ENCODE results near the gene ADSS1.

Gene ADSS1

DNA sequence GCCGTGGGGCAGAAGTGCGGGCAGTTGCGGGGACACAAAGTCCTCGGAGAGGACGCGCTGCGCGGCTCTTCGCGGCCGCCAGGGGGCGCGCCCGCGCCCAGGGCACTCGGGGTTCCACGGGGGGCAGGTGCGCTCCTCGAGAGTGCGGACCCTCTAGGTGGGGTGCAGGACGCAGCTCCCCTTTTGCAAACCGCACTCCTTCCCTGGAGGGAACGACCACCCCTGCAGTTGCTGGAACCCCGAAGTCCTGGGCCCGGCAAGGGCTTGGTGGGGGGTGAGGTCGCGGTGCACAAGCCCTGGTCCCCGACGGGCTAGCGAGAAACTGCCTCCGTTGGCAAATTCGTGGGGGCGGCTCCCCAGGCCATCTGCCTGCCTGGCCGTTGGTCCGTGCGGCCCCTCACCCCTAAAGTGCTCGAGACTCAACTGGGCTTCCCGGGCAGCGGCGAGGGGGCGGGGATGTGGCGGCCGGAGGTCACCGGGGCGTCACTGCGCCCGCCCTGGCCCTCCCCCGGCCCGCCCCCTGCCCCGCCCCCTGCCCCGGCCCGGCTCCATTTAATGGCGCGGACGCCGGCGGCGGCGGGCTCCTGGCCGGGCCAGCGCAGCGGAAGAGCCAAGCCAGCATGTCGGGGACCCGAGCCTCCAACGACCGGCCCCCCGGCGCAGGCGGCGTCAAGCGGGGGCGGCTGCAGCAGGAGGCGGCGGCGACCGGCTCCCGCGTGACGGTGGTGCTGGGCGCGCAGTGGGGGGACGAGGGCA is at the start of gene ADSS1:
Gene ADSS1, plus strand, starts transcription at position 579 of the 756 bp plus-strand sequence. Its CDS starts 42 bp downstream, at position 621.
- DNase-seq = peak; percentile 66

DNA sequence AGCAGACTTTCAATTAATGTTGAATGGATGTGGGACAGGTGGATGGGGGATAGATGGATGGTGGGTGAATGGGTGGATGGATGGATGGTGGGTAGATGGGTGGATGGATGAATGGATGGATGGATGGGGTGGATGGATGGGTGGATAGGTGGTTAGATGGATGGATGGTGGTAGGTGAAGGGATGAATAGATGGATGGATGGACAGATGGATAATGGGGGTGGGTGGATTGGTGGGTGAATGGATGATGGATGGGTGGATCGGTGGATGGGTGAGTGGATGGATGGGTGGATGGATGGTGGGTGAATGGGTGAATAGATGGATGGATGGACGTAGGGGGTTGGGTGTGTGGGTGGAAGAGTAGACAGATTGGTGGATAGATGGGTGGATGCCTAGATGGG is 48.6 kb upstream of the ADSS1 start:
- DNase-seq = no peak

DNA sequence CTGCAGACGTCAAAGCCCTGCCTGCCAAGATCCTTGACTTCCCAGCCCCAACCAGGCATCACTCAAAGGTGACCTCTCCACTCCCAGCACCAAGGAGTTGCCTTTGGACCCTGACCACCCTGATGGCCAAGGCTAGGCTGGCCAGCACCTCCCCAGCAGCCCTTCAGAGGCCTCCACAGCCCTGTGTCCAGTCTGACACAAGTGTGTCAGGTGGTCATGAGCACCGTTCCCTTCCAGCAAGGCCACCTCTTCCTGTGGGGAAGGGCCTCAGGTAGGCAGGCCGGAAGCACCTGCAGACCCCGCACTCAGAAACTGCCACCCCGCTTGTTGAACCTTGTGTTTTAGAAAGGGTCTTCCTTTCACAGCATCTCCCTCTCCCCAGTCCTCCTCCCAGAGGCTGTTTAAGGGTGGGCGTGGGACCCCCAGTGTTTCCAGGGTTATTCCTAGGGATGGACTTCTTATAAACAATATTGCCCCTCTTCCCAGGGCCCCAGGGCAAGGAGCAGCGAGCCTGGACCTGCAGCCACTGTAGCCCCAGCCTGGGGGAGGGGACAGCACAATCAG is 47.8 kb upstream of the ADSS1 start:
- DNase-seq = no peak

DNA sequence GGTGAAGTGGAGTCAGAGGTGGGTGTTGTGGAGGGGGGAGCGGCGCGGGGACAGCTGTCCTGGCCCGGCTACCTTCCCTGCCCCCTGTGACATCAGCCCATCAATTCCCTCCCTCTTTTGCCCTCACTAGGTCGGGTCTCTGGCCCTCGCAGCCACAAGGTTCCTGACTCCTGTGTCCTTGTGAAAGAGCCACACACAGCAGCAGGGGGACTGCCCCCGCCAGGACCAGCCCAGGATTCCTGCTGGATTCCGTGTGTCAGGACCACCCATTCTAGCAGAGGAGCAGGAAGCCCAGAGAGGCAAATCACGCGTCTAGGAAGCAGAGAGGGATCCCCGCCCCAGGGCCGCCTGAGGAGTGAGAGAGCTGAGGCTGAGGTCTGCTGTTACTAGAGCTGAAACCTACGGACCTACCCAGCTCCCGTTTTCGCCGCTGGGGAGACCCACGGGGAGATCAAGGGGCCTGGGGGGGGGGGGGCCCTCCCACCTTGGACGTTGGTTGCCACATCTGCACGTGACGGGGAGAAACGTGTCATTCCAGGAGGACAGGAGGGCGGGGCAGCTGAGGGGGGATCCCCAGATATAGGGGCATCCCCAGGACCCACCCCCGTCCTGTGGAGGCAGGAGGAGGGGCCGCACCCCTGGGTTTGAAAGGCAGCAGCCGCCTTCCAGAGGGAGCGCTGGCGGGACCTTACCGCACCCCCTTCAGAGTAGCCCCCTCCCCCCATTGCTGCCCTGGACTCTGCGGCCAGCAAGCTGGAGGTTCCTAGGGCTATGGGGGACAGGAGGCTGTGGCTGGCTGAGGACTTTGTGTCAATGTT is 47.1 kb upstream of the ADSS1 start:
- peak; percentile 69 for DNase-seq

DNA sequence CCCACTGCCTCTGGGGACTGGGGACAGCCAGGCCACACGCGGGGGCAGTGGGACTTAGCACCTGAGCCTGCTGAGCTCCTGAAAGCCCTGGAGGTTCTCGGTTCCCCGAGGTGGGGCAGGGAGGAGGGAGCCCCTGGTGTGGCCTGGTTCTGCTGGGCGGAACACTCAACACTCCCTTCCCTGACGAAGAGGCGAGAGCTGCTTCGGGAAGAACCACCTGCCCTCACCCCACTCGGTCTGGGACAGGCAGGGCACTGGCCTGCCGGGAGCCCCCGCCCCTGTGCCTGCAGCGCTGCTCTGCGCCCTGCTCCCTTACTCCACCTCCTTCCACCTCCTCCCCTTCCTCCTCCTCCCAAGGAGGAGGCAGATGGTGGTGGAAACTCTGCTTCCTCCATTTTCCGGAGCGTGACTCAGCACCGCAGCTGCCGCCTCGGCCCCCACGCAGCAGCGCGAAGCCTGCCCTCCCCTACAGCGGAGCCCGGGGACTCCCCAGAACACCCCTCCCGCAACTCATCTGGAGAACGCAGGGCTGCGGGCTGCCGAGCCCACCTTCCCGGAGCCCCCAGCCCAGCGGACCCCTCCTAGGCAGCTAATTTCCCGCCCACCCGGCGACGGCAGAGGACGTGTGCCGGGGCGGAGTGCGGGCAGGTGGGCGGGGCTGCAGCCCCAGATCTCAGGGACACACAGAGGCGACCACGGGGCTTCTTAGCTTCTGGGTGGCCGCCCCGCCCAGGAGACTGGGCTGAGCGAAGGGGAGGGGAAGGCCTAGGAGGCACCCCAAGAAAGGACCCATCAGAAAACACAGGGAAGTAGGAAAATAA is 46.3 kb upstream of the ADSS1 start:
- DNase-seq = peak; percentile 79

DNA sequence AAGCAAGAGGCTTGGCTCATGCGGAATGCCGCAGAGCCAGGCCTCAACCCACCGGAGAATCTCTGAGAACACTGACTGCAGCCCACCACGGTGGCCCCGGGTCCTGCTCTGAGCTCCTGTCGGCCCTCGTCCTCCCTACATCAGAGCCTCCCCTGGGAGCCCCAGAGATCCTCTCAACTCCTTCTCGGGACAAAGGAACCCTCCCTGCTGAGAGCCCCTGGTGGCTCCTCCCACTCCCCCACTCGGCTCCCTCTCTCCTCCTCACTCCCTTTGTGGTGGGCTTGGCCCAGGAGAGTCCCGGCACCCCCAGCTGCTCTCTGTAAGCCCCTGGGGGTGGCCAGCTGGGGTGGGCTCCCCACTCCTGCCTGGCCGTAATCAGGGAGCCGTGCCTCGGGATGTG is 45.7 kb upstream of the ADSS1 start:
- DNase-seq = no peak

DNA sequence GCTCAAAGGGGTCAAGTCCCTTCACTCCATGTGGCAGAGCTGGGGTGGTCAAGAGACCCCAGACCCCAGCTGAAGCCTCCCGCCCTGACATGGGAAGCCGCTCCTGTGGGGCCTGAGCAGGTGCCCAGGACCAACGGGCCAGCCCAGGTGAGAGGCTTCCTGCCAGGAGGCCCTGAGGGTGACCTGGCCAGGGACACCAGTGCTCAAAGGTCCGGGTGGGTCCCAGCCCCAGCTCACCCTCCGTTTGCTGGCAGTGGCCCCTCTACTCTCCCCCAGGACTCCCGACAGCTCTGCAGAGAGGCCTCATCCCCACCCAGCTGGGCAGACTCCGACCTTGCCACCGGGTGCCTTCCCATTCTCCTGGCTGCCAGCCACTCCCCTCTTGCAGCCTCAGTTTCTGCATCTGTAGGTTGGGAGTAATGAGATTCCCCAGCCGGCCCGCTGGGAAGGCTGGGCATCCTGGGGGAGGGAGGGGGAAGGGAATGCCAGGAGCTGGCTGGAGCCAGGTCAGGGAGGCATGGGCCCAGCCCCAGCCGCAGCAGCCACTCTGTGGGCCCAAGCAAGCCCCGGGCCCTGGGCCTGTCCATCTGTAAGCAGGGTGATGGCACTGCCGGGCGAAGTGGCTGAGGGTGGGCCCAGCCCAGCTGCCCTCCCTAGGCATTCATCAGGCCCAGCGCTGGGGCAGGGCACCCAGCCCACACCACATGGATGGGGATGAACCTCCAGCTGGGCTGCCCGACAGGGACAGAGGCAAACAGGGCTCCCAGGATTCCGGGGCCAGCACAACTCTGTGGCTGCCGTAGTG is 44.9 kb upstream of the ADSS1 start:
- DNase-seq = no peak

DNA sequence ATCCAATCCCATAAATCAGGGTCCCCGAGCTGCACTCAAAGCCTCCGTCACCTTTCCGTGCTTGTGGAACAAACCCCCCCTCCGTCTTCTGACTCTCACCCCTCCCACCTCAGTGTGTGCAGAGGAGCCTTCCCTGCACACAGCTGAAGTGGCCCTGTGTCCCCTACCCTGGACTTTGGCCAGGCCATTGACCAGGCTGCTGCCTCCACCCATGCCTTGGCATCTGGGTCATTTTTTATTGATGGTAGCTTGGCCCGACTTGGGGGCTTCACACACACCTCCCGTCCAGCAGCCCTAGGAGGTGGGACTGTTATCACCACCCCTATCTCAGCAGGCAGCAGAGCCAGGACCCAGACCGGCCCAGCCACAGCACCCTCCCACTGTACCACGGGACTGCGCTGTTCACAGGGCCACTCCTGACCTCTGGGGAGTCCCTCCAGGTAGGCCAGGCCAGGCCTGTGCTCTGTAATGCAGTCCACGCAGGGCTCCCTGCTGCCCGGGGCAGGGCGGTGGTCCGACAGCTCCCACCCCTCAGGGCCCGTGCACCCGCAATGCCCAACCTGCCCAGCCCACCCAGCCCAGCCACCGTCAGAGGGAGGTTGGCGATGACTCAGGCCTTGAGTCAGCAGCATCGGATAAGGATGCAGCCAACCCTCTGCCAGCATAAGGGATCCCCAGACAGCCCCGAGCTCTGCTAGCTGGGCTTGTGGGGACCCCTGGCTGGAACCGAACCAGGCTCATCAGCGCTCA is 43.8 kb upstream of the ADSS1 start:
- no peak for DNase-seq

DNA sequence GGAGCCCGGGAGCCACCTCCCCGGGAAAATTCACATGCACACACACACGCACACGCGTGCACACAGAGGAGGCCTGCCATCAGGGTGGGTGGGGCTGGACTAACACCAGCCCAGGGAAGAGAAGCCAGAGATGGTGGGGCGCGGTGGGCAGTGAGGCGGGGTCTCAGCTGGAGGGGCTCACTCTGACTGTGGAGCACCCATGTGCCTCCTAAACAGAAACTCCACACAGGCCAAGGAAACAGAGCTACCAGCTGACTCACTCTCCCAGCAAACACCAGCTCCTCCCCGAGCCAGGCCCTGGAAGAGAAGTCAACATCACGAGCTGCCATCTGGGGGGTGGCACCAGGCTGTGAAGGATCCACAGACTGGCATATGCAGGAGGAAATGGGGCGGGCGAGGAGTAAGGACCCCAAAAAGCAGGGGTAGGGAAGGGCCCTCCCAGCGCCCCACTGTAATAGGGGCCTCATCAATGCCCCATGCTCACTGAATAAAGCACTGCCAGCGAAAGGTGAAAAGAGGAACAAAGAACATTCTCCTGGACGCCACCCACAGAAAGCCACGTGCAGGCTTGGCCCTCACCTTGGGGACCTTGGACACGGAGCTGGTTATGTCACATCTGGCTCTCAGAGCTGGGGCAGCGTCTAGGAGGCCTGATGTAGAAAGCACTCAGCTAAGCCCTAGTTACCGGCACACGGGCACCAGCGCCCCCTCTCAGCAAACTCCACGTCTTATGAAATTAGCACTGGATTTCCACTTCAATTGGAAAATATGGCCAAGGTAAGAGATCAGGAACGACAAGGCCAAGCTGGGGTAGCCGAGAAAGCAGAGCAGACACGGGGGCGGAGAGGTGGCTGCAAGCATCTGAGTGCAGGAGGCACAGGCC is 43.0 kb upstream of the ADSS1 start:
- DNase-seq = no peak

DNA sequence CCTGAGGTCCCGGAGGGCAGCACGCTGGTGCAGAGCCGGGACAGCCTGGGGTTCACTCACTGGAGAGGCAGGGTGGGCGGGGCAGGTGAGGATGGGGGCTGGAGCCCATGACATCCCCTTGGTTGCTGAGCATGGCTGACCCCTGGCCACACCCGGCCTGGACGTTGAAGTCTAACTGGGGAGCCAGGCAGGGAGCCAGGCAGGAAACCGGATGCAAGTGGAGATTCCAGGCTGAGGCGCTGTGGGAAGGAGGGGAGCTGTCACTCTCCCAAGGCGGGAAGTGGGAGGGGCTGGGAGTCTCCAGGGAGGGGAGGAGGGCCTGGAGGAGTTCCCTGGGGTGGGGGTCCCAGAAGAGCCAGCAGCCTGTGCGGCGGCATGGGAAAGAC is 42.3 kb upstream of the ADSS1 start:
- DNase-seq = no peak

DNA sequence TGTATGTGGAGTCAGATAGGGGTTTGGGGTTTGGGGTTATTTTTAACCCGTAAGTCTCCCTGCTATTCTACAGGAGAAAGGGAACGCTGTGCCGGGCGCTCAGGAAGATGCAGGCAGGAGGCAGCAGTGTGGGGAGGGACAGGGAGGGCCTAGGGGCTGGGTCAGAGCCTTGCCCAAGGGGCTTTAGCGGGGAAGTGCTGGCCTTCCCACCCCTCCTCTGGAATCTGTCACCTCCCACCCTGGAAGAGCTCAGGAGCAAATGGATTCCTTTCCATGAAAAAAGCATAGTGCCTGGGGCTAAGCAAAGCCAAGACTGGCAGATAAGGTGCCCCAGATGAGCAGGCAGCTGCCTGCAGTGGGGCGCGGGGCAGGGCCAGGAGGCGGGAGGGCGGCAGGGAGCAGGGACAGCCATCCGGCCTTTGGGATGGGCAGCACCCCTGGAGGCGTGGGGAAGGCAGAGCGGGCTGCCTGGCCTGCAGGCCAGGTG is 41.9 kb upstream of the ADSS1 start:
- no peak for DNase-seq

DNA sequence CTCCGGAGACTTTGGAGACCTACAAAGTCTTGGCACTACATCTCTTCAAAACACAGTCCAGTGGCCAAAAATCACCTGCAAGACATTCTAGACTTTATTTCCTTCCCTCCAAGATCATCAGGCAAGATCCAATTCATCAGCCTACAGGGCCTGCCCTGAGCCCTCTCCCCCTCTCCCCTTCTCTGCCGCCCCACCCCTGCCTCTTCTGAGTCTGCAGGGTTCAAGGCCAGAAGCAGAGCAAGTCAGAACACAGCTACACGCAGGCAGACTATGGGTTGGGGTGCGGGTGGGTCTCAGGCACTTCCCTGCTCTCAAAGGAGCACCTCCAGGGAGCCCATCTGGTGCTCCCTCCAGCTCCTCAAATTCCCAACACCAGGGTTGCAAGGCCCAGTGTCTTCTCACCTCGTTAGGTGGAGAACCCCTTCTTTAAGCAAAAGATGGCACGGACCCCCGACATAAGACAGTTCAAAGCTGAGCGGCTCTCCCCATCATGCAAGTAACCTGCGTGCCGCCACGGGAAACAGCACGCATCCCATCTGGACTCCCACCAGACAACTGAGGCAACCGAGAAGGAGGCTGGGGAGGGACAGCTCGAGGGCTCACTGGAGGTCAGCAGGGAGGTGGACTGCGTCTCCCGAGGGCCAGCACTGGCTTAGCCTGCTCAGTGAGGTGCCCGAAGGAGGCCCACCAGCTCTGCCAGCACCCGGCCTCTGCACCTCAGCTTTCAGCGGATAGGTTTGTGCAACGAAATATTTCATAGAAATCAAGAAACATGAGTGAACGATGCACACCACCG is 40.2 kb upstream of the ADSS1 start:
- DNase-seq = no peak

DNA sequence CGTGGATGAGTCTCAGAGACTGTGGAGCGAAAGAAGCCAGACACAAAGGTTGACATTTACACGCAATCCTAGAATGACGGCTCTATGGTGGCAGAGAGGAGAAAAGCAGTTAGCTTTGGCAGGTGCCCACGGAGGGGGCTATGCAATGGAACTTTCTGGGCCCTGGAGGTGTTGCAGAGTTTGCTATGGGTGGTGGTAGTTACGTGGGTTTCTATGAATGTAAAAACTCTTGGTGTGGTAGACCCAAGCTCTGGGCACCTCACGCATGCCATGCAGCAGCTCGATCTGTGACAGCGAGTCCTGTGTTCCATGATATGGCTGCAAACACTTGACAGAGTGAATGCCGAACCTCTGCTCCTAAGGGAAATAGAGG is 39.6 kb upstream of the ADSS1 start:
- no peak for DNase-seq

DNA sequence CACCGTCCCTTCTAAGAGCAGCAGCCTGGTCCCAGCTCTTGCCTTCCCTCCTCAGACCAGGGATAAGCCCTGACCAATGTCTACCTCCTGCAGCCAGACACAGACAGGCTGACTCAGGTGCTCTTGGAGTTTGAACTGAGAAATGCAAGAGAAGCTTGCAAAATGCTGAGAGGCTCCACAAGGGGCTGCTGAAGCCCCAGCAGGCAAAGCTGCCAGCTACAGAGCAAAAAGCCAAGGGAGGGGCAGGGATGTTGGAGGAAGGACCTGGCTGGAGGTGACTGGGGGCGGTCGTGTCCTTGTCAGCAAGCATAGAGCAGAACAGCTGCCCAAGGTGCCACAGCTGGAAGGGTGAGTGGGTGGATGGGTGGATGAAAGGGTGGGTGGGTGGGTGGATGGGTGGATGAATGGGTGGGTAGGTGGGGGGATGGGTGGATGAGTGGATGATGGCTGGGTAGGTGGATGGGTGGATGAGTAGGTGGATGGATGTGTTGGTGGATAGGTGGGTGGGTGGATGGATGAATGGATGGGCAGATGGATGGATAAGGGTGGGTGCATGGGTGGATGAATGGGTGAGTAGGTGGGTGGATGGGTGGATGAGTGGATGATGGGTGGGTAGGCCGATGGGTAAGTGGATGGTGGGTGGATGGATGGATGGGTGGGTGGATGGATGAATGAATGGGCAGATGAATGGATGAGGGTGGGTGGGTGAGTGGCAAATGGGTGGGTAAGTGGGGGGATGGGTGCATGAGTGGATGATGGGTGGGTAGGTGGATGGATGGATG is 38.6 kb upstream of the ADSS1 start:
- no peak for DNase-seq

DNA sequence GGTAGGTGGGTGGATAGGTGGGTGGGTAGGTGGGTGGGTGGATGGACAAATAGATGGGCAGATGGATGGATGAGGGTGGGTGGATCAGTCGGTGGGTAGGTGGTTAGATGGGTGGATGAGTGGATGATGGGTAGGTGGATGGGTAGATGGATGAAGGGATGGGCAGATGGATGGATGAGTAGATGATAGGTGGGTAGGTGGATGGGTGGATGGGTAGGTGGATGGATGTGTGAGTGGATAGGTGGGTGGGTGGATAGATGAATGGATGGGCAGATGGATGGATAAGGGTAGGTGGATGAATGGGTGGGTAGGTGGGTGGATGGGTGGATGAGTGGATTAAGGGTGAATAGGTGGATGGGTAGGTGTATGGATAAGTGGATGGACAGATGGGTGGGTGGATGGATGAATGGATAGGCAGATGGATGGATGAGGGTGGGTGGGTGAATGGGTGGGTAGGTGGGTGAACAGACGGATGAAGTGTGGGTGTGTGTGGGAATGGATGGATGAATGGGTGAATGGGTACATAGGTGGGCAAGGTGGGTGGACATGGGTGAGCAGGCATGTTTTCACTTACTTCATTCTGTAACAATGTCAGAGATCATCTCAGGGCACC is 37.9 kb upstream of the ADSS1 start:
- no peak for DNase-seq

DNA sequence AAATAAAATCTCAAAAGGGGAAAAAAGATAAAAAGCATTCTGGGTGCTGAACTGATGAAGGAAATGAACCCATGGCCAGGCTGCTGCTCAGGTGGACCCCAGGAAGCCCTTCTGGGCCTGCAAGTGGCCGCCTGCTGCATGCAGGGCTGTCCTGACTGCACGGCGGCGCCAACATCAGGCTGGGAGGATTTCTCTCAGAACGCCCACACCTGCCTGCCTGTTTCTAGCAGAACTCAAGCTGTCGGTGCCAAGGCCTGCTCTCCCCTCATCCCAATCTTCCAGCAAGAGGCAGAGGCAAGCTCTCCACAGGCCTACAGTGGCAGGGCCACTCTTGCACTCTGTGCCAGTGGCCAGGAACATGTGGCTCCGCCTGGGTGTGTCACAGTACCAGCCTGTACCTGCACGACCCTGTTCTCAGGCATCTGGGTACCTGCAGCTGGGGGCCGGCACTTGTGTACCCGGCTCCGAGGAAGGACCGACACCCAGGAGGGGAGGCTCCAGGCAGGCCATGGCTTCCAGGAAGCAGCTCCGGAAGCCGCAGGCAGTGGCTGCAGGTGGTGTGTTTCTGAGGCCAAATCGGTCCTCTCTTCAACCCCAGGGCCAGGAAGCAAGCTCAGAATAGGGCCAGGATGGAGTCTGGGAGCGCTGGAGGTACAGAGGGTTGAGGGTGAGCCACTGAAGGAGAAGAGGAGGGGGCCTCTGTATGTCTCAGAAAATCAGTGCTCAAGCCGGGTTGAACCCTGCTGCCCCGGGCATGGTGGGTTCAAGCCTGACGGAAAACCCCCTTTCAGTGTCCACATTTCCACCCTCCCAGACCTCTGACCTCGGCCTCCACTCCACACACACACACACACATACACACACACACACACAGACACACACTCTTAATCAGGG is 37.2 kb upstream of the ADSS1 start:
- DNase-seq = peak; percentile 47
